Measurements from ENCODE around the gene PWWP2B.
A peak's percentile ranks its signal among the peaks of the same experiment; 100 is the strongest.

PWWP2B gene

GRCh38 chr10:132458586-132459300, 61.7 kb downstream of the PWWP2B start:
- H3K27me3 ChIP-seq (ENCODE audit: low read depth) = no peaks in the 10 kb centered on the region
- no peaks in the 10 kb centered on the region for H3K4me1 ChIP-seq
- H3K9me3 ChIP-seq = no peaks in the 10 kb centered on the region
- DNase-seq (ENCODE audit: low spot score in 2 of 2) = peak; percentile 17 to 82
- no peaks in the 10 kb centered on the region for H3K36me3 ChIP-seq (replicated peaks)
- H3K4me3 ChIP-seq = no peak overlapping the region
- in situ Hi-C loops (cut with MboI; ENCODE audit: low sequenced_read_pairs) = loop anchor here (10.0 kb wide), 1 partner anchor 234 kb away; no protein-coding TSS in a partner anchor

GRCh38 chr10:132459301-132460003, 62.5 kb downstream of the PWWP2B start:
- H3K27me3 ChIP-seq (ENCODE audit: low read depth) = no peaks in the 10 kb centered on the region
- no peaks in the 10 kb centered on the region for H3K36me3 ChIP-seq (replicated peaks)
- in situ Hi-C loops (cut with MboI; ENCODE audit: low sequenced_read_pairs) = loop anchor here (5.0 to 10.0 kb wide), 2 partner anchors 173 to 235 kb away; no protein-coding TSS in a partner anchor
- no peaks in the 10 kb centered on the region for H3K9me3 ChIP-seq
- no peak overlapping the region for H3K4me3 ChIP-seq
- no peak for DNase-seq (ENCODE audit: low spot score in 2 of 2)
- H3K4me1 ChIP-seq = no peaks in the 10 kb centered on the region

- Histone ChIP-seq H3K36me3 (replicated peaks) (no peaks in the 10 kb centered on the region), H3K4me3 (no peak overlapping the region), H3K27me3 (ENCODE audit: low read depth) (no peaks in the 10 kb centered on the region), H3K9me3 (no peaks in the 10 kb centered on the region), H3K4me1 (no peaks in the 10 kb centered on the region)
- in situ Hi-C loops (cut with MboI; ENCODE audit: low sequenced_read_pairs) = loop anchor here (5.0 kb wide), 1 partner anchor 172 kb away; no protein-coding TSS in a partner anchor
- DNase-seq (ENCODE audit: low spot score in 2 of 2) = no peak
Measured at GRCh38 chr10:132460071-132460470, 63.1 kb downstream of the PWWP2B start.

- in situ Hi-C loops (cut with MboI; ENCODE audit: low sequenced_read_pairs) = loop anchor here (5.0 kb wide), 1 partner anchor 172 kb away; no protein-coding TSS in a partner anchor
- H3K4me3 ChIP-seq = no peak overlapping the region
- no peaks in the 10 kb centered on the region for H3K4me1 ChIP-seq
- DNase-seq (ENCODE audit: low spot score in 2 of 2) = no peak
- no peaks in the 10 kb centered on the region for H3K27me3 ChIP-seq (ENCODE audit: low read depth)
- H3K9me3 ChIP-seq = no peaks in the 10 kb centered on the region
- no peaks in the 10 kb centered on the region for H3K36me3 ChIP-seq (replicated peaks)
Measured at GRCh38 chr10:132460691-132461090, 63.7 kb downstream of the PWWP2B start.

- H3K4me1 ChIP-seq = no peaks in the 10 kb centered on the region
- no peaks in the 10 kb centered on the region for H3K36me3 ChIP-seq (replicated peaks)
- no peak for DNase-seq (ENCODE audit: low spot score in 2 of 2)
- no peaks in the 10 kb centered on the region for H3K9me3 ChIP-seq
- no peak overlapping the region for H3K4me3 ChIP-seq
- H3K27me3 ChIP-seq (ENCODE audit: low read depth) = no peaks in the 10 kb centered on the region
- in situ Hi-C loops (cut with MboI; ENCODE audit: low sequenced_read_pairs) = loop anchor here (5.0 kb wide), 1 partner anchor 171 kb away; no protein-coding TSS in a partner anchor
Measured at GRCh38 chr10:132461103-132461682, 64.2 kb downstream of the PWWP2B start.

GRCh38 chr10:132461683-132462231, 64.8 kb downstream of the PWWP2B start:
- H3K4me1 ChIP-seq = no peaks in the 10 kb centered on the region
- no peaks in the 10 kb centered on the region for H3K9me3 ChIP-seq
- DNase-seq (ENCODE audit: low spot score in 2 of 2) = no peak
- no peak overlapping the region for H3K4me3 ChIP-seq
- in situ Hi-C loops (cut with MboI; ENCODE audit: low sequenced_read_pairs) = loop anchor here (5.0 kb wide), 1 partner anchor 171 kb away; no protein-coding TSS in a partner anchor
- H3K36me3 ChIP-seq (replicated peaks) = no peaks in the 10 kb centered on the region
- H3K27me3 ChIP-seq (ENCODE audit: low read depth) = no peaks in the 10 kb centered on the region

GRCh38 chr10:132462463-132463332, 65.7 kb downstream of the PWWP2B start:
- H3K9me3 ChIP-seq = no peaks in the 10 kb centered on the region
- no peaks in the 10 kb centered on the region for H3K4me1 ChIP-seq
- H3K27me3 ChIP-seq (ENCODE audit: low read depth) = no peaks in the 10 kb centered on the region
- no peak overlapping the region for H3K4me3 ChIP-seq
- no peak for DNase-seq (ENCODE audit: low spot score in 2 of 2)
- in situ Hi-C loops (cut with MboI; ENCODE audit: low sequenced_read_pairs) = loop anchor here (5.0 kb wide), 1 partner anchor 170 kb away; no protein-coding TSS in a partner anchor
- no peaks in the 10 kb centered on the region for H3K36me3 ChIP-seq (replicated peaks)

GRCh38 chr10:132463333-132464255, 66.6 kb downstream of the PWWP2B start:
- no peak for DNase-seq (ENCODE audit: low spot score in 2 of 2)
- no peak overlapping the region for H3K4me3 ChIP-seq
- in situ Hi-C loops (cut with MboI; ENCODE audit: low sequenced_read_pairs) = loop anchor here (5.0 kb wide), 1 partner anchor 169 kb away; no protein-coding TSS in a partner anchor
- no peaks in the 10 kb centered on the region for H3K4me1 ChIP-seq
- no peaks in the 10 kb centered on the region for H3K36me3 ChIP-seq (replicated peaks)
- no peaks in the 10 kb centered on the region for H3K9me3 ChIP-seq
- no peaks in the 10 kb centered on the region for H3K27me3 ChIP-seq (ENCODE audit: low read depth)

GRCh38 chr10:132464256-132465192, 67.5 kb downstream of the PWWP2B start:
- Histone ChIP-seq H3K36me3 (replicated peaks) (no peaks in the 10 kb centered on the region), H3K9me3 (no peaks in the 10 kb centered on the region), H3K4me3 (no peak overlapping the region), H3K4me1 (no peaks in the 10 kb centered on the region), H3K27me3 (ENCODE audit: low read depth) (no peaks in the 10 kb centered on the region)
- in situ Hi-C loops (cut with MboI; ENCODE audit: low sequenced_read_pairs) = loop anchor here (5.0 kb wide), 1 partner anchor 168 kb away; no protein-coding TSS in a partner anchor
- no peak for DNase-seq (ENCODE audit: low spot score in 2 of 2)

- Histone ChIP-seq H3K9me3 (no peaks in the 10 kb centered on the region), H3K4me3 (no peak overlapping the region), H3K27me3 (ENCODE audit: low read depth) (no peaks in the 10 kb centered on the region), H3K36me3 (replicated peaks) (no peaks in the 10 kb centered on the region), H3K4me1 (no peaks in the 10 kb centered on the region)
- no peak for DNase-seq (ENCODE audit: low spot score in 2 of 2)
- in situ Hi-C loops (cut with MboI; ENCODE audit: low sequenced_read_pairs) = no loop called here
Measured at GRCh38 chr10:132465193-132465888, 68.3 kb downstream of the PWWP2B start.
